ENCODE results near the gene CLSTN3.

GRCh38 chr12:7090222-7090998 lies 39.8 kb upstream of the CLSTN3 start:
- TF ChIP-seq POLR2A (IDR thresholded peaks at IDR 0.05): no peak
- TF ChIP-seq, protein P1, sequence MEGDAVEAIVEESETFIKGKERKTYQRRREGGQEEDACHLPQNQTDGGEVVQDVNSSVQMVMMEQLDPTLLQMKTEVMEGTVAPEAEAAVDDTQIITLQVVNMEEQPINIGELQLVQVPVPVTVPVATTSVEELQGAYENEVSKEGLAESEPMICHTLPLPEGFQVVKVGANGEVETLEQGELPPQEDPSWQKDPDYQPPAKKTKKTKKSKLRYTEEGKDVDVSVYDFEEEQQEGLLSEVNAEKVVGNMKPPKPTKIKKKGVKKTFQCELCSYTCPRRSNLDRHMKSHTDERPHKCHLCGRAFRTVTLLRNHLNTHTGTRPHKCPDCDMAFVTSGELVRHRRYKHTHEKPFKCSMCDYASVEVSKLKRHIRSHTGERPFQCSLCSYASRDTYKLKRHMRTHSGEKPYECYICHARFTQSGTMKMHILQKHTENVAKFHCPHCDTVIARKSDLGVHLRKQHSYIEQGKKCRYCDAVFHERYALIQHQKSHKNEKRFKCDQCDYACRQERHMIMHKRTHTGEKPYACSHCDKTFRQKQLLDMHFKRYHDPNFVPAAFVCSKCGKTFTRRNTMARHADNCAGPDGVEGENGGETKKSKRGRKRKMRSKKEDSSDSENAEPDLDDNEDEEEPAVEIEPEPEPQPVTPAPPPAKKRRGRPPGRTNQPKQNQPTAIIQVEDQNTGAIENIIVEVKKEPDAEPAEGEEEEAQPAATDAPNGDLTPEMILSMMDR (IDR thresholded peaks at IDR 0.05): no peak
